Hindlimb muscle (tissue), 1 donor: ENCODE measurements around the gene MLST8. TPM values are rescaled to one million over a fixed set of nuclear protein-coding genes. Genes with fewer than 3 reads are reported as not detected.
"Not testable (repeated sequence)": the region's sequence is repeated elsewhere in the genome, so short reads cannot be mapped to it uniquely, and the experiment has no call there.

Experiments used
- DNase-seq: peaks from one replicate; pipeline ENCODE4 v3.0.0-alpha.2; 2013
- polyA plus RNA-seq: library from polyadenylated mRNA; unstranded; fragments of 120-200 nt; gene quantifications from one replicate; pipeline ENCODE4 v1.2.1, GENCODE V29; 2013; ENCODE audit not compliant: insufficient read length

MLST8 gene
- polyA plus RNA-seq, 1 donor = 41.0 TPM

DNA sequence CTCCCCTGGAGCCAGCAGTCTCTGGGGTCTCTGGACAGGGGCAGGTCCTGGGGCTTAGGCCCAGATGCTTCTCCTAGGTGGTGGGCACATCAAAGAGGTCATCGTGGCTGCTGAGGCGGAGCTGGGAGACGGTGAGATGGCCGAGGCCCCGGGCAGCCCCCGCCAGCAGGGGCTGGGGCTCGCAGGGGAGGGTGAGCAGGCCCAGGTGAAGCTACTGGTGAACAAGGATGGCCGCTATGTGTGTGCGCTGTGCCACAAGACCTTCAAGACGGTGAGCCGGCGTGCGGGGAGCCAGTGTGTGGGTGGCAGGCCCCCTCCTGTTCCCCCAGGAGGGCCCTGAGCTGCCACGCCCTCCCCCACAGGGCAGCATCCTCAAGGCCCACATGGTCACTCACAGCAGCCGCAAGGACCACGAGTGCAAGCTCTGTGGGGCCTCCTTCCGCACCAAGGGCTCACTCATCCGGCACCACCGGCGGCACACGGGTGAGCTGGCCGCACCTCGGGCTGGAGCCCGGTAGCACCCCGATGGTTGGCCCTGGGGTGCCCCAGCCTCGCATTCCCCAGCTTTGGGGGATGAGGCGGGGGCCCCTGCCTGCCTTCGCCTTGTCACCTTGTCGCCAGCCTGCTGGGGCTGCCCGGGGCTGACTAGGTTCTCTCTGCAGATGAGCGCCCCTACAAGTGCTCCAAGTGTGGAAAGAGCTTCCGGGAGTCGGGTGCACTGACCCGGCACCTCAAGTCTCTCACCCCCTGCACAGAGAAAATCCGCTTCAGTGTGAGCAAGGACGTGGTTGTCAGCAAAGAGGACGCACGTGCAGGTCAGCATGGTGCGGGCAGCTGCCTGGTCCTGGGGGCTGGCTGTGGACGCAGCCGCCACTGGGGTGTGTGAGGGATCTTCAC, 27.1 kb downstream of the MLST8 start:
- no peak for DNase-seq

DNA sequence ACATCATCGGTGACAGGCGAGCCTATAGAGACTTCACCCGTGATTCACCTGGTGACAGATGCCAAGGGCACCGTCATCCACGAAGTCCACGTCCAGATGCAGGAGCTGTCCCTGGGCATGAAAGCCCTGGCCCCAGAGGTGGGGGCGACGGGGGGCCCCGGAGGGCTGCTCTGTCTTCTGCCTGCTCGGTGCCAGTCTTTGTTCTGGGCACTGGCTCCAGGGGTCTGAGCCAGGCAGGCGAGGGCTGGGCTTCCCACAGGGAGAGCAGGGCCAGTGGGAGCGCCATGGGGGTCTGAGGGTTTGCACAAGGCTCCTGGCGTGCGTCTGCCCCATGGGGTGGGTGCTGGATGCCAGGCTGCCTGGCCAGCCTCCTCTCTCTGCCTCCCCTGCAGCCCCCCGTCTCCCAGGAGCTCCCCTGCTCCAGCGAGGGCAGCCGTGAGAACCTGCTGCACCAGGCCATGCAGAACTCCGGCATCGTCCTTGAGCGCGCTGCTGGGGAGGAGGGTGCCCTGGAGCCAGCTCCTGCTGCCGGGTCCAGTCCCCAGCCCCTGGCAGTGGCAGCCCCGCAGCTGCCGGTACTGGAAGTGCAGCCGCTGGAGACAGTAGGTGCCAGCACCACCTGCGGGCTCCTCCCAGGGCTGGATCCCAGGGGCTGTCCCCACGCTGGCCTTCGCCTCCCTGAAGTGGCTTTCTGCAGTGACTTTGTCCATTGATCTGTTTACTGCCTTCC, 28.0 kb downstream of the MLST8 start:
- no peak for DNase-seq

DNA sequence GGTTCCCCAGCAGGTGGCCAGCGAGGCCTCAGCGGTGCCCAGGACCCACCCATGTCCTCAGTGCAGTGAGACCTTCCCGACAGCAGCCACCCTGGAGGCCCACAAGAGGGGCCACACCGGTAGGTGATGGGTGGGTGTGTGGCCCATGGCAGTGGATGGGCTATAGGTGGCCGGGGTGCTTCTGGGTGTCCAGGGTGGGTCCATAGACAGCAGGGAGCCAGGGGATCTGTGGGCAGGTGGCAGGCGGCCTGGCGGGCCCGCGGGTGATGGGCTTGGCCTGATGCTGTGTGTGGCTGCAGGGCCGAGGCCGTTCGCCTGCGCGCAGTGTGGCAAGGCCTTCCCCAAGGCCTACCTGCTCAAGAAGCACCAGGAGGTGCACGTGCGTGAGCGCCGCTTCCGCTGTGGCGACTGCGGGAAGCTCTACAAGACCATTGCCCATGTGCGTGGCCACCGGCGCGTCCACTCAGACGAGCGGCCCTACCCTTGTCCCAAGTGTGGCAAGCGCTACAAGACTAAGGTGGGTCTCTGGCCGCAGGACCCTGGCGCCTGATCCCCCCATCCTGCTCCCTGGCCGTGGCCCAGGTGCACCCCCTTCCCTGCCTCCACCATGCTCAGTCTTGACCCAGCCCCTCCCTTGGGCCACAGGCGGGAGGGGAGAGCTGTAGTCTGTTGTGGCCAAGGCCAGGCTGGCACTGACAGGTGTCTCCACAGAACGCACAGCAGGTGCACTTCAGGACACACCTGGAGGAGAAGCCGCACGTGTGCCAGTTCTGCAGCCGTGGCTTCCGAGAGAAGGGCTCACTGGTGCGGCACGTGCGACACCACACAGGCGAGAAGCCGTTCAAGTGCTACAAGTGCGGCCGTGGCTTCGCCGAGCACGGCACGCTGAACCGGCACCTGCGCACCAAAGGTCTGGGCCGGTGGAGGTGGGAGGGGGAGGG, 28.9 kb downstream of the MLST8 start:
- no peak for DNase-seq

DNA sequence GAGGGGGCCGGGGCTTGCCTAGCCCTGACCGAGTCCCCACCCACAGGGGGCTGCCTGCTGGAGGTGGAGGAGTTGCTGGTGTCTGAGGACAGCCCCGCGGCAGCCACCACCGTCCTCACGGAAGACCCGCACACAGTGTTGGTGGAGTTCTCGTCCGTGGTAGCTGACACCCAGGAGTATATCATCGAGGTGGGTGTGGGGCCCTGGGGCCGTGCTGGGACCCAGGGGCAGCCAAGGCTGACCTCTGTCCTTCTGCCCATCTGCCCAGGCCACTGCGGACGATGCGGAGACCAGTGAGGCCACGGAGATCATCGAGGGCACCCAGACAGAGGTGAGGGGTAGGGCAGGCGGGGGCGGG, 29.5 kb downstream of the MLST8 start:
- no peak for DNase-seq

DNA sequence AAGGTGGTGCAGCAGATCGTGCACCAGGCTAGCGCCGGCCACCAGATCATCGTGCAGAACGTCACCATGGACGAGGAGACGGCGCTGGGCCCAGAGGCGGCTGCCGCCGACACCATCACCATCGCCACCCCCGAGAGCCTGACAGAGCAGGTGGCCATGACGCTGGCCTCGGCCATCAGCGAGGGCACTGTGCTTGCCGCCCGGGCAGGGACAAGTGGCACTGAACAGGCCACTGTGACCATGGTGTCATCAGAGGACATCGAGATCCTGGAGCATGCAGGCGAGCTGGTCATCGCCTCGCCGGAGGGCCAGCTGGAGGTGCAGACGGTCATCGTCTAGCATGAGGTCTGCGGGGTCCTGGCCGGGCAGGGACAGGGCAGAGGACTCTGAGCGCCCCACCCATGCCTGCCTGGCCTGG, 30.0 kb downstream of the MLST8 start:
- no peak for DNase-seq

DNA sequence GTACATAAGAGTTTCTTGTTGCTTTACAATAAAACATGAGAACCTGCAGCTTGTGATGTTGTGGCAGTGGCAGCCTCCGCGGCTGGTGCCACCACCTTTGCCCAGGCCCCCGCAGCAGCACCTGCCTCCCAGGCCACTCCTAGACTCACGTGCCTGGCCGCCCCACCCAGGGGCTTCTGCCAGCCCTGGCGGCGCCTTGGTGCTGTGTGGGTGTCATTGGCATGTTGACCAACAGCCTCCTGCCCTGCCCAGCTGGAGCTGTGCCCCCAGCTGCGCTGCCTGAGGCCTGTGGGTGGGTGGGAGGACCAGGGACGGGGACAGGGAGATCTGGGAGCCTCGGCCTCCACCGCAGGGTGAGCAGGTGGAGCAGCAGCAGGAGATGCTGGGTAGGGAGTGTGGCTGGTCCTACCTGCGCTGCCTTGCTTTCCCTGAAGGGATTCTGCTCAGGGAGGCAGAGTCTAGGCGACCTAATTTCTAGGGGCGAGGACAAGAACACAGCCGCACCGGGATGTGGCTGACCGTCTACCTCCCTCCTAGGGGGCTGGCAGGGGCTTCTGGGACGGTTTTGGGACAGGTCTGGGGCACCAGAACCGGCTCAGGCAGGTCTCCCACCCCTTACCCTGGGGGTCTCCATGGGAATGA, 30.6 kb downstream of the MLST8 start:
- DNase-seq = no peak

DNA sequence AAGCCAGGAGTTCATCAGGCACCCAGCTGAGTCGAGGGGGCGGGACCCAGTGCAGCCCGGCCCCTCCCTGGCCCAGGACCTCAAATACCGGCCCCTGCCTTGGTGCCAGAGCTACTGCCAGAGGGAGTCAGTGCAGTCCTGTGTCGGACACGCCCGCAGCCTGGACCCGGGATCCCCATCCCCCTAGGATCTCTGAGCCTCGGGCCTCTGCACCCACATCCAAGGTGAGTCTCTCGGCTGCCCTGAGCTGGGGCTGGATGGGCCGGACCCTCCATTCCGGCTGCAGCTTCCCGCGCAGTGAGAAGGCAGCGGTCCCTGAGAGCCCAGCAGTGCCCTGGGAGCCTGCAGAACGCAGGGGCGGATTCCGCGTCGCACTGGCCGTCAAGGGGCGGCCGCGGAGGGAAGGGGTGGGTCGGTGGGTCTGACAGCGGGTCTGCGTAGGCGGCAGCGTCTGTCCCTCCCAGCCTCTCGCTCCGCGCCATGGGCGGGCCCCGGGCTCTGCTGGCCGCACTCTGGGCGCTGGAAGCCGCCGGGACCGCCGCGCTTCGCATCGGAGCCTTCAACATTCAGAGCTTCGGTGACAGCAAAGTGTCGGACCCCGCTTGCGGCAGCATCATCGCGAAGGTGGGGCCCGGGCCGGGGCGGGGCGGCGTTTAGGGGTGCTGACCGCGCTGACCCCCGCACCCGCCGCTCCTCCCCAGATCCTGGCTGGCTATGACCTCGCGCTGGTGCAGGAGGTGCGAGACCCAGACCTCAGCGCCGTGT, 31.3 kb downstream of the MLST8 start, which contains the start of gene DNASE1L2:
TSS of gene DNASE1L2 (plus strand) at position 108 of the 765 bp plus-strand sequence. CDS start at position 481, 373 bp downstream.
- no peak for DNase-seq

DNA sequence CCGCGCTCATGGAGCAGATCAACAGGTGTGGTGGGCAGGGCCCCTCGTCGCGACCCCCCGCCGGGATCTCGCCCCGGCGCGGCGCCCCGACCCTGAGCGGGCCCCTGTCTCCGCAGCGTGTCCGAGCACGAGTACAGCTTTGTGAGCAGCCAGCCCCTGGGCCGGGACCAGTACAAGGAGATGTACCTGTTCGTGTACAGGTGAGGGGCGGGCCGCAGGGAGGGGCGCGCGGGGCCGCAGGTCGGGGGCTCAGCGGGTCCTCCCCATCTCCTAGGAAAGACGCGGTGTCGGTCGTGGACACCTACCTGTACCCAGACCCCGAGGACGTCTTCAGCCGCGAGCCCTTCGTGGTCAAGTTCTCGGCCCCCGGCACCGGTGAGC, 31.8 kb downstream of the MLST8 start:
- no peak for DNase-seq

DNA sequence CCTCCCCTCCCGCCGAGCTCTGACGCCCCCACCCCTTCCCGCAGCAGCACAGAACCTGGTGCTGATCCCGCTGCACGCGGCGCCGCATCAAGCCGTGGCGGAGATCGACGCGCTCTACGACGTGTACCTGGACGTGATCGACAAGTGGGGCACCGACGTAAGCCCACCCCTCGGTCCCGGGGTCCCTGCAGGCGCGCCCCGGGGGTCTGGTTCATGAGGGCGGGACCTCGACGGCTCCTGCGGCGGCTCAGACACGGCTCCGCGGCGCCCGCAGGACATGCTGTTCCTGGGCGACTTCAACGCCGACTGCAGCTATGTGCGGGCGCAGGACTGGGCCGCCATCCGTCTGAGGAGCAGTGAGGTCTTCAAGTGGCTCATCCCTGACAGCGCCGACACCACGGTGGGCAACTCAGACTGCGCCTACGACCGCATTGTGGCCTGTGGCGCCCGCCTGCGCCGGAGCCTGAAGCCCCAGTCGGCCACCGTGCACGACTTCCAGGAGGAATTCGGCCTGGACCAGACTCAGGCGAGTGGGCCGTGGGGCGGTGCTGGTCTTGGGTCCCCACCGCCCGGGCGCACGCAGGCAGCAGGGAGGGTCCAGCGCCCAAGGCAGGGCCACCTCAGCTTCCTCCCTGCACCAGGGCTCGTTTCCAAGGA, 32.4 kb downstream of the MLST8 start:
- DNase-seq = no peak

DNA sequence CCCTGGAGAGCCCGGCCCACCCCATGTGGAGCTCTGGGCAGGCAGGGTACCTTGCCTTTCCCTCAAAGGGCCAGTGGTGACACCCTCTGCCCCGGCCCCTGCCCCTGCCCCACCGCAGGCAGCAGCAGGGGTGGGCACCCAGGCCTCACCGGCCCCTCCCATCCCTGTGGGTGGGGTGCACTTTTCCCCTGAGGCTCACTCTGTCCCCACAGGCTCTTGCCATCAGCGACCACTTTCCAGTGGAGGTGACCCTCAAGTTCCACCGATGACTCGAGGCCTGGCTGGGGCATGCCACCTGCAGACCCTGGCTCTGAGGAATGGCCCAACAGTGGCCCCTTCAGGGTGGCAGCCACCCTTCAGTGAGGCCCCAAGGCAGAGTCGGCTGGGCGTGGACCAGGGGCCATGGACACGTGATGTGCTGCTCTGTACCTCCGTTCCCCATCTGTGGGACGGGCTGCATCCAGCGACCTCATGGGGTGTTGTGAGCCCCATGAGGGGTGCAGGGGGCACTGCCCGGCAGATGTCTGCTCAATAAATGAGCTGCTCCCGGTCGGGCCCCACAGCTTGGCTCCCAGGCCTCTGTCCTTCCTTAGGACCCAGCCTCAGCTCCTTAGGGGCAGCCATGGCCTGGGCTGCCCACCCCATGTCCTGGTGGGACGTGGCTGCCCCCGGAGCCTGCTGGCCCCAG, 33.0 kb downstream of the MLST8 start:
- DNase-seq = no peak

DNA sequence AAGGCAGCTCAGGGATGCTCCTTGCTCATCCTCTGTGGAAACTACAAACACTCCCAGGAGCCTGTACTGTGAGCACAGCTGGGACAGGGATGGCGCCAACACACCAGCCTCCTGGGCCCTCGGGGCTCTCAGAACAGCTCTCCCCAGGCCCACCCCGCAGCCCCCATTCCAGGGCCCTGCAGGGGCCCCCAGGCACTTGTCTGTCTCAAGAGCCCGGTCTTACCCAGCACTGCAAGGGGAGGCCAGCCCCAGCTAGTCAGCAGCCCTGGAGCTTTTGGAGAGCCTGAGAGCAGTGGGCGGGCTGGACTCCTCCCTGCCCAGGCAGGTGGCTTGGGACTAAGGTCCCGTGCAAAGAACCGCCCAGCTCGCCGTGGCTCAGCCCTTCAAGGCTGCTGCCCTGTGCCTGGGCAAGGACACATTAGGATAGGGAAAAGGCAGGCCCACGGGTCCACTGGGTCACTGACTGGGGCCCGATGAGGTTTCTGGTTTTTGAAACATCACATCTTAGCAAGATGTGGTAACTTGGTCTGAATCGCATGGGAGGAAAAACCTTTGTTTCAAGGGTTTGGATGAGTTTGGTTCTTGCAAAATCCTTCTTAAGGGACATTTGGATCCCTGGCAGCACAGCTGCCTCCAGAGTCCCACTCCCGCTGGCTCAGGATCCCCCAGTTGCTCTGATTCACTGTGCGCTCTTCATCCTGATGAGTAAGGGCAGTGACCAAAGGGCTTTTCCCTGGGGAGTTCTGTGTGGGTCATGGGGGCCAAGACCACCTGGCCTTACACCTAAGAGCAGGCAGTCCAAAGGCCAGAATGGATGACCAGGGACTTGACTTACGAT, 33.8 kb downstream of the MLST8 start:
- DNase-seq = no peak

DNA sequence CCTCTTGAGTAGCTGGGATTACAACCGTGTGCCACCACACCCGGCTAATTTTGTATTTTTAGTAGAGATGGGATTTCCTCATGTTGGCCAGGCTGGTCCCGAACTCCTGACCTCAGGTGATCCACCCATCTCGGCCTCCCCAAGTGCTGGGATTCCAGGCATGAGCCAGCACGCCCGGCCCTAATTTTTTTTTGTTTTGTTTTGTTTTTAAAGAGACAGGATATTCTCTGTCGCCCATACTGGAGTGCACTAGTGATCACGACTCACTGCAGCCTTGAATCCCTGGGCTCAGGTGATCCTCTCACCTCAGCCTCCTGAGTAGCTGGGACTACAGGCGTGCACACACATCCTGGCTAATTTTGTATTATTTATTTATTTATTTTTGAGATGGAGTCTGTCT, 35.1 kb downstream of the MLST8 start:
- not testable (repeated sequence) for DNase-seq

DNA sequence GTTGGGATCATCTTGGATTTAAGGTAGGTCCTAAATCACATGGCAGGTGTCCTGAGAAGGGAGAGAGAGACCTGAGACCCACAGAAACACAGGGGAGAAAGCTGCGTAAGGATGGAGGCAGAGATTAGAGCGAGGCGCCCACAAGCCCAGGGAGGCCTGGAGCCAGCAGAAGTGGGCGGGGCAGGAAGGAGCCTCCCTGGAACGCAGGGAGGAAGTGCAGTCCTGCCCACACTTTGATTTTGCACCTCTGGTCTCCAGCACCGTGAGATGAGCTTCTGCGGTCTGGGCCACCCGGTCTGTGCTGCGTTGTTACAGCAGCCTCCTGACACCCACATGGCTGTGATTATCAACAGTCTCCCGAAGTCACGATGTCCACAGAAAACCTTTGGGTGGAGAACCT, 37.3 kb downstream of the MLST8 start:
- DNase-seq = no peak

DNA sequence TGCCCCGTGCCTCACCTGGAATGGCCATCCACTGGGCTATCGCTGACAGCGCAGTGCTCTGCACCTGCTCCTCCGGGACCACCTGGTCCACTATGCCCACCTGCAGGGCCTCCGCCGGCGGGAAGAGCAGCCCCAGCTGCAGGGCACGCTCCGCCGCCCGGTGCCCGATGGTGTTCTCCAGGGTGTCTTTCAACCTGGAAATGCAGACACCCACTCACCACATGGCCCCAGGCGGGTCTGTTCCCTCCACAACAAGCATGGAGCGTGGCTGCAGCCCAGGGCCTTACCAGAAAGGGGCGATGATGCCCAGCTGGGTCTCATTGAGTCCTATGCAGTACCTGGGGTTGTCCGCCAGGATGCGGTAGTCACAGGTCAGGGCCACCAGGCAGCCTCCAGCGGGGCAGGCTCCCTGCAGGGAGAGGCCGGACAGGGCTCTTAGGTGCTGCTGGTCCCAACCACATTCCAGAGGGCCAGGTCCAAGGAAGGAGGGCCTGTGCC, 37.8 kb downstream of the MLST8 start:
- DNase-seq = no peak

DNA sequence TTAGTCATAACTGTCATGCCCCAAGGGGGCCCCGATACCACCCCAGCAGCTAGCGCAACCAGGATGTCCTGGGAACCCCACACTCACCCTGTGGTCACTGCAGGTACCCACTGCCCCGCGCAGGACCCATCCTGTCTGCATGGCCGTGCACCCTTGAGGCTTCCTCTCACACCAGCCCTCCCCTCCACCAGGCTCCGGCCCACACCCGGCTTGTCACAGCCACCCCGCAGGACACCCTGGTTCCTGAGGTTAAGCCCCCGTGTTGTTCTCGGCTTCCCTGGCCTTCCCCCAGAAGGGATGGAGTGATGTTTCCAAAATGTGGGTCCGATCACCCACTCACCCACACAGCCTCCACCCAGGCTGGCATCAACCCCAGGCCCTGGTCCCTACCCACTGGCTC, 38.5 kb downstream of the MLST8 start:
- no peak for DNase-seq

DNA sequence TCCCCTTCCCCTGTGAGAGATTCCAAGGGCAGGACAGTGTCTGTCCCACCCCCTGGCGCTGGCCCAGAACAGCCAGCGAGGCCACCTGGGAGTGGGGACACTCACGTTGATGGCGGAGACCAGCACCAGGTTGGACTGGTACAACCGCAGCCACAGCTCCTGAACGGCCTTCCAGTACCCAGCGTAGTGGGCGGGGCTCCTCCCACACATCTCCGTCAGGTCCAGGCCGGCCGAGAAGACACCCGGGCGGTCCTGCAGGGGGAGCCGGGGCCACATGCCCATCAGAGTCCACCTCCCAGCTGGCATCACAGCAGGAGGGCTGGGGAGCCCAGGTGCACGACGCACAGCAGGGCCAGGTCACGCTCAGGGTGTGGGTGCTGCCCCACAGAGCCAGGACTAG, 39.0 kb downstream of the MLST8 start:
- DNase-seq = no peak

DNA sequence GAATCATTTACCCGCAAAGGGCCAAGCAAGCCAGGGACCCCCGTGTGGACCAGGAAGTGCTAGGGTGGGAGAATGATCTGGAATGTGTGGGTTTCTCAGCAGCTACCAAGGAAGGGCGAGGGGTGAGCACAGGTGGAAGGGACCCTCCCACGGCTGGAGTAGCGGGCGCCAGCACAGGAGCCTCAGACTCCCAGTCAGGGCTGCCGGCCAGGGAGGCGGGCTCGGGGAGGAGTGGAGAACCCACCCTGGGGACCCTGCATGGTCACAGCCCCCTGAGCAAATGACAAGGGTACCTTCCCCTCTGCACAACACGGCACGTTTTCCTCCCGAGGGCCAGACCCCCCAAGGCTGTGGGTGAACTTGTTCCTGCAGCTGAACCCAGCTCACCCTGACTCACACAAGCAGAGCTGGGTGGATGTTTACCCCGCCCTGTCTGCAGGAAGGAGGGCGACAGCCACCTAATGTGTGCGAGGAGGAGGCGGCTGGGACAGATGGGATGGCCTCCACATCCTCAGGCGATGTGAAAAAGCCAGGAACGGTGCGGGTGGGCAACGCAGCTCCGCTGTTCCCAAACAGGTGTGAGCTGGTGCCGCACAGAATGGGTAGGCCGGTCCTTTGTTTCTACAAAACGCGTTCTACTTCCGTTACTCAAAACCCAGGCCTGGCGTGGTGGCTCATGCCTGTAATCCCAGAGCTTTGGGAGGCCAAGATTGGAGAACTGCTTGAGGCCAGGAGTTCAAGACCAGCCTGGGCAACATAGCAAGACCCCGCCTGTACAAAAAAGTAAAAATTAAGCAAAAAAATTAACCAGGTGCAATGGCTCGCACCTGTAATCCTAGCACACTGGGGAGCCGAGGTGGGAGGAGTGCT, 39.9 kb downstream of the MLST8 start:
- no peak for DNase-seq

DNA sequence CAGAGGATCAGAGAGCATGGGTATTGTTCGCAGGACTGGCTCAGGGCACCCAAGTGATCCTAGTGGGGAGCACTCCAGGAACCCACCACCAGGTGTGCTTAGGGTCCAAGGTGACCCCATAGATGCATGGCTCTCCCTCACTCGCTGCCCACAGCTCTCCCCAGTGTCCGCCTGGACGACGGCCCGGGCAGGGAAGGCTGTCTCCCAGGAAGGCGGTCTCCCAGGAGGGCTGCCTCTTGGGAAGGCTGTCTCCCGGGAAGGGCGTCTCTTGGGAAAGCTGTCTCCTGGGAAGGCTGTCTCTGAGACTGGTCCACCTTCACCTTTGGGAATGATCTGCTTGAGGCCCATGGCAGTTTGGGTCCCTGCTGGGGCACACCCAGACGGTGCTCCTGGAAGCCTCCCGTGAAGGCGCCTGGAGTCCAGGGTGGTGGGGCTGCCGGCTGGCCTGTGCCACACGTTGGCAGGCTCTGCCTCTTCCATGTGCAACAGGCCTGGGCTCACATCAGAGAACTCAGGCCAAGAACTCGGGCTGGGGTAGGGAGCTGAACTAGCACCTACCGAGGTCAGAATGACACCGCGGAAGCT, 41.1 kb downstream of the MLST8 start:
- no peak for DNase-seq
